GM18526 (cell line): Measurements from ENCODE around the gene ITM2C.

ENCODE experiments used
- POLR2A ChIP-seq: IDR thresholded peaks from 3 replicates; pipeline ENCODE4 v1.6.1; 2011; ENCODE audit not compliant: insufficient read length; ENCODE audit errors: extremely low read depth

ITM2C gene

GRCh38 chr2:230840301-230840700 is 24.4 kb upstream of the ITM2C start:
- TF ChIP-seq POLR2A, result no peak

GRCh38 chr2:230842473-230842872 is 22.3 kb upstream of the ITM2C start:
- TF ChIP-seq POLR2A, result no peak

- no peak for TF ChIP-seq POLR2A
Observed at GRCh38 chr2:230843132-230843531, 21.6 kb upstream of the ITM2C start.

GRCh38 chr2:230846360-230846759 is 18.4 kb upstream of the ITM2C start:
- TF ChIP-seq POLR2A, result no peak

- TF ChIP-seq POLR2A, result no peak
Observed at GRCh38 chr2:230847883-230848388, 16.8 kb upstream of the ITM2C start.

GRCh38 chr2:230849633-230850357 is 14.9 kb upstream of the ITM2C start:
- no peak for TF ChIP-seq POLR2A

- no peak for TF ChIP-seq POLR2A
Observed at GRCh38 chr2:230850358-230850658, 14.4 kb upstream of the ITM2C start.

GRCh38 chr2:230852113-230852512 is 12.6 kb upstream of the ITM2C start:
- no peak for TF ChIP-seq POLR2A

GRCh38 chr2:230861552-230862255 is 3.0 kb upstream of the ITM2C start:
- TF ChIP-seq POLR2A, result no peak

GRCh38 chr2:230862292-230862691 is 2.5 kb upstream of the ITM2C start:
- no peak for TF ChIP-seq POLR2A

- no peak for TF ChIP-seq POLR2A
Observed at GRCh38 chr2:230863031-230863430, 1.7 kb upstream of the ITM2C start.

- TF ChIP-seq POLR2A, result no peak
Observed at GRCh38 chr2:230863442-230864121, 1.2 kb upstream of the ITM2C start.

- TF ChIP-seq POLR2A, result no peak
Observed at GRCh38 chr2:230864122-230864604, 579 bp upstream of the ITM2C start.

GRCh38 chr2:230865307-230865765 is 594 bp downstream of the ITM2C start:
- no peak for TF ChIP-seq POLR2A

GRCh38 chr2:230865766-230866755 is 1.3 kb downstream of the ITM2C start:
- TF ChIP-seq POLR2A, result no peak
